SJSA1 (cell line): ENCODE results near the gene IER2. TPM values are rescaled to one million over a fixed set of nuclear protein-coding genes. Genes with fewer than 3 reads are reported as not detected.

ENCODE experiments used
- DNase-seq, 2 experiments: peaks; one replicate each; pipeline ENCODE4 v3.0.0-alpha.2; 2015 to 2020; ENCODE audit warnings: low spot score in 2 of 2, low read depth in 1 of 2
- H3K27ac ChIP-seq: fragments of 250-450 bp; sonication (Bioruptor Pico); 2 replicates; pipeline ENCODE4 v1.5.1; 2020; ENCODE audit warnings: mild to moderate bottlenecking, moderate library complexity
- H3K27me3 ChIP-seq: fragments of 250-450 bp; sonication (Bioruptor Pico); replicated peaks from 2 replicates; pipeline ENCODE4 v1.5.1; 2020; ENCODE audit warnings: mild to moderate bottlenecking, moderate library complexity
- H3K36me3 ChIP-seq: fragments of 250-450 bp; sonication (Bioruptor Pico); 2 replicates; pipeline ENCODE4 v1.5.1; 2020; ENCODE audit warnings: mild to moderate bottlenecking
- H3K4me1 ChIP-seq: fragments of 250-450 bp; sonication (Bioruptor Pico); replicated peaks from 2 replicates; pipeline ENCODE4 v1.6.1; 2021; ENCODE audit warnings: mild to moderate bottlenecking
- H3K4me3 ChIP-seq: fragments of 250-450 bp; sonication (Bioruptor Pico); 2 replicates; pipeline ENCODE4 v1.5.1; 2020; ENCODE audit warnings: mild to moderate bottlenecking
- H3K9me3 ChIP-seq: fragments of 250-450 bp; sonication (Bioruptor Pico); replicated peaks from 2 replicates; pipeline ENCODE4 v1.5.1; 2020; ENCODE audit warnings: mild to moderate bottlenecking
- total RNA-seq: library from RNA; depleted of rRNA; stranded (reverse); fragments of >200 nt; shearing (Covaris generic); gene quantifications from 2 replicates; pipeline ENCODE4 v1.2.3, GENCODE V29; 2014

Gene IER2
- total RNA-seq, 1 experiment from 2014 or later = 12.3 TPM

DNA sequence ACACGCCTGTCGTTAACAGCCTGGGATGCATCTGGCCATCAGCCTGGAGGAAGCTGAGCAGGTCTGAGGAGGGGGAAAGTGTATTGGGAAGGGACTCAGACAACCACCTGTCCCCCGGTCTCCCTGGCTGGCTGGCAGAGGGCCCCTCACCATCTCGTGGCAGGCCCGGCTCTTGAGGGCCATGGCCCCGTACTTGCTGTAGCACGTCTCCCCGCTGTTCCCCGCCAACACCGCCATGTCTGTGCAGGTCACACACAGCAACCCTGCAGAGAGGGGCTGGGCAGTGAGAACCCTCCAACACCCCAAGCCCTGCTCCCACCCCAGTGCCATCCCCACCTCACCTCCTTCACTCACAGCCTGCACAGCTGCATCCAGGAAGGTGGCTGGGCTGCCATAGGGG, 37.7 kb upstream of the IER2 start:
- Histone ChIP-seq H3K4me1 (peaks cover 16% of the 10 kb centered on the region), H3K4me3 (no peak overlapping the region), H3K27ac (no peak overlapping the region), H3K36me3 (peaks cover 60% of the 10 kb centered on the region), H3K27me3 (no peaks in the 10 kb centered on the region), H3K9me3 (no peaks in the 10 kb centered on the region)
- DNase-seq = no peak

GRCh38 chr19:13115936-13116281, 34.3 kb upstream of the IER2 start:
- Histone ChIP-seq H3K4me1 (peaks cover 40% of the 10 kb centered on the region), H3K27ac (peak overlapping the region; percentile 77), H3K4me3 (peak overlapping the region; percentile 87), H3K9me3 (no peaks in the 10 kb centered on the region), H3K36me3 (peaks cover 62% of the 10 kb centered on the region), H3K27me3 (no peaks in the 10 kb centered on the region)
- DNase-seq = no peak

GRCh38 chr19:13116282-13117175, 33.7 kb upstream of the IER2 start, which contains the start of gene TRMT1:
TSS of gene TRMT1 (minus strand) at chr19:13116740. CDS start at chr19:13116399, 341 bp downstream.
- H3K4me1 ChIP-seq = peaks cover 44% of the 10 kb centered on the region
- DNase-seq = peak; percentile 88 to 94
- H3K27ac ChIP-seq = peak within 1 kb of the TSS; percentile 77
- H3K36me3 ChIP-seq = peaks cover 65% of the 10 kb centered on the region
- no peaks in the 10 kb centered on the region for H3K9me3 ChIP-seq
- H3K4me3 ChIP-seq = peak within 1 kb of the TSS; percentile 87
- H3K27me3 ChIP-seq = no peaks in the 10 kb centered on the region

DNA sequence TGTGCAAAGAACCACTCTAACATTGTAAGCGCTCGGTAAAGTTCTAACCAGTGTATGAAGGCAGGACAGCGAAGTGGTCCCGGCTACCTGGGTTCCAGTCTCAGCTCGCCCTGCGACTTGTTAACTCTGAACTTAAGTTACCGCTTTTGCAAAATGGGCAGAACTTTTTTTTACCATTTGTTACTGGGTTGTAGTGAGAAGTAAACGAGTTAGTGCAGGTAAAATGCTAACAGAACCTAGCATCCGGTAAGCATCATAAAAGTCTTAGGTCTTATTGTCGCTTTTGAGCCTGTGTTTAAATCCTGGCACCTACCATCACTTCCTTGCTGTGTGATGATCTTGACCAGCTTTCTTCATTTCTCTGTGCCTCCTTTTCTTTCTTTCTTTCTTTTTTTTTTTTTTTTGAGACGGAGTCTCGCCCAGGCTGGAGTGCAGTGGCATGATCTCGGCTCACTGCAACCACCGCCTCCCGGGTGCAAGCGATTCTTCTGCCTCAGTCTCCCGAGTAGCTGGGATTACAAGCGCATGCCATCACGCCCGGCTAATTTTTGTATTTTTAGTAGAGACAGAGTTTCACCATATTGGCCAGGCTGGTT, 32.9 kb upstream of the IER2 start:
- Histone ChIP-seq H3K27me3 (no peaks in the 10 kb centered on the region), H3K27ac (peak overlapping the region; percentile 77; the same call in 1 of the 2 replicates), H3K9me3 (no peaks in the 10 kb centered on the region), H3K4me1 (peaks cover 47% of the 10 kb centered on the region), H3K4me3 (peak overlapping the region; percentile 87), H3K36me3 (peaks cover 65% of the 10 kb centered on the region)
- no peak for DNase-seq

DNA sequence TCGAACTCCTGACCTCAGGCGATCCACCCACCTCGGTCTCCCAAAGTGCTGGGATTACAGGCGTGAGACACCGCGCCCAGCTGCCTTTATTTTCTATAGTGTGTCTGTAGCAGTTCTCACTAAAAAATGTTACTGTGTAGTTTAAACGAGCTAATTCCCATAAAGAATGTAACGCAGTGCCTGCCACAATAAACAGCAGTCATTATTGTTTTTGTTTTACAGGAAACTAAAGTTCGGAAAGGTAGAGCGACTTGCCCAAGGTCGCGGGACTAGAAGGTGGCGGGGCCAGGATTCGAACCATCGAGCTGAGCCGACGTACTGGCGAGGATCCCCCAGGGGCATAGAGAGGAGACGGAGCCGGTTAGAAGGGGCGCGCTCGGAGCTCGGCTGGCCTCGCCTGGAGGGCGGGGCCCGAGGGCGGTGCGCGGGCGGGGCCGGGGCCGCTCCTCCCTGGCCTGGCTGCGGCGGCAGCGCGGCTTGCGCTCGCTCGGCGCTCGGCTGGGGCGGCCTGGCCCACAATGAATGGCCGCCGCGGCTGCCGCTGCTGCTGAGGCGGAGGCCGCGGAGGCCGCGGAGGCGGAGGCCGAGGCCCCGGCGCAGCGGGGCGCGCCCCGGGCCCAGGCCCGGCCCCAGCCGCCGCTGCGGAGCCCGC, 32.3 kb upstream of the IER2 start, which contains the start of gene NACC1:
Gene NACC1 (plus strand): TSS at position 493 of the 652 bp plus-strand sequence. CDS start 16,944 bp downstream, outside the sequence.
- peak; percentile 82 to 93 for DNase-seq
- Histone ChIP-seq H3K4me3 (peak within 1 kb of the TSS; percentile 87), H3K9me3 (no peaks in the 10 kb centered on the region), H3K27me3 (no peaks in the 10 kb centered on the region), H3K4me1 (peaks cover 47% of the 10 kb centered on the region), H3K36me3 (peaks cover 58% of the 10 kb centered on the region), H3K27ac (peak within 1 kb of the TSS; percentile 77)

DNA sequence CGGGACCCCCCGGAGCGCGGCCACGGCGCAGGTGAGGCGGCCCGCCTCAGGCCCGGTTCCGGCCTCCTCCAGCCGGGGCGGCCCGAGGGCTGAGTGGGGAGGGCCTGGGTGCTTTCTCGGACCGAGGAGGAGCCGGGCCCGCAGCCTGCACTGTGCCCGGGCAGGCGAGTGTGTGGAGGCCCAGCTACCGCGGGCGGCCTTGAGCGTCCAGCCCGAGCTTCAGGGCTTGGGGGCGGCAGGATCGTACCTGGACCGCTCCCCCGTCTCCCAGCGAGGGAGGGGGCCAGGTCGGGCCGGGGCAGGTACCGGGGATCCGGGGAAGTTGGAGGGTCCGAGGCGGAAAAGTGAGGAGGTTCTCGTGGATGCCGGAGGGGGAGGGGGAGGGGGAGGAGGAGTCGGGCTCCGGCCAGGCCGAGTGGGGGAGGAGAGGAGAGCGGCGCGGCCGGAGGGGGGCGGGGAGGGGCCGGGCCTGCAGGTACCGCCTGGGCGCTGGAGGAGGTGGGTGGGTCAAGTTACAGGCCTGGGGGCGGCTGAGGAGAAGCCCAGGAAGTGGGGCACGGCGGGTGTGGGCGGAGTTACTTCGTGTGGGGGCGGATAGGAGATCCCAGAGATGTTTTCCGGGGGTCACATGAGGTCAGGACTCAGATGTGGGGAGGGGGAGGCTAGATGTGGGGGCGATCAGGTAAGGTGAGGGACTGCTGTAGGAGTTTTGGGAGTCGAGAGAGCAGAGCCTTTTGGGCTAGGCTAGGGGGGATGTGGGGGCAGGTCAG, 31.6 kb upstream of the IER2 start:
- peak in 1 of 2 experiments; percentile 69 for DNase-seq

GRCh38 chr19:13119627-13120026, 30.6 kb upstream of the IER2 start:
- Histone ChIP-seq H3K4me3 (peak overlapping the region; percentile 87), H3K27me3 (no peaks in the 10 kb centered on the region), H3K4me1 (peaks cover 47% of the 10 kb centered on the region), H3K27ac (no peak overlapping the region), H3K36me3 (peaks cover 55% of the 10 kb centered on the region), H3K9me3 (no peaks in the 10 kb centered on the region)
- DNase-seq = no peak

More for the DNA sequence above, 31.6 kb upstream of the IER2 start:
- H3K27ac ChIP-seq = peak overlapping the region; percentile 70
- no peaks in the 10 kb centered on the region for H3K9me3 ChIP-seq
- H3K4me1 ChIP-seq = peaks cover 47% of the 10 kb centered on the region
- no peaks in the 10 kb centered on the region for H3K27me3 ChIP-seq
- H3K36me3 ChIP-seq = peaks cover 55% of the 10 kb centered on the region
- H3K4me3 ChIP-seq = peak overlapping the region; percentile 87

DNA sequence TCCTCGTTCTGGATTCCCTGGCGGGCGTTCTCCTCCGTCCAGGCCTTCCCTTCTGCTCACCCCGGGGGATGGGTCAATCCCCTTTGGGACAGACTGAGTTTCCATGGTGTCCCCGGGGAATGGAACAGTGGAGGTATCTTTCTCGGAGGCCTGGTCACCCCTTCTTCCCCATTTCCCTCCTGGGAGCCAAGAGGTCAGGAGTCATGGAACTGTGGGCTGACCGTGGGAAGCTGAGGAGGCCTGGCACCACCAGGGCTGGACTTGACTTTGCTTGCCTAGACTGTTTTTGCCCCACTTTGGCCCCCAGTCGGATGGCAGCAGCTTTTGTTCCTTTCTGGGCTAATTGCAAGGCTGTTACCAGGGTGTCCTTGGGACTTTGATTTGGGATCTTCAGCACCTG, 30.2 kb upstream of the IER2 start:
- H3K4me3 ChIP-seq = no peak overlapping the region
- no peaks in the 10 kb centered on the region for H3K27me3 ChIP-seq
- no peak overlapping the region for H3K27ac ChIP-seq
- peaks cover 55% of the 10 kb centered on the region for H3K36me3 ChIP-seq
- peaks cover 45% of the 10 kb centered on the region for H3K4me1 ChIP-seq
- H3K9me3 ChIP-seq = no peaks in the 10 kb centered on the region
- DNase-seq = no peak

DNA sequence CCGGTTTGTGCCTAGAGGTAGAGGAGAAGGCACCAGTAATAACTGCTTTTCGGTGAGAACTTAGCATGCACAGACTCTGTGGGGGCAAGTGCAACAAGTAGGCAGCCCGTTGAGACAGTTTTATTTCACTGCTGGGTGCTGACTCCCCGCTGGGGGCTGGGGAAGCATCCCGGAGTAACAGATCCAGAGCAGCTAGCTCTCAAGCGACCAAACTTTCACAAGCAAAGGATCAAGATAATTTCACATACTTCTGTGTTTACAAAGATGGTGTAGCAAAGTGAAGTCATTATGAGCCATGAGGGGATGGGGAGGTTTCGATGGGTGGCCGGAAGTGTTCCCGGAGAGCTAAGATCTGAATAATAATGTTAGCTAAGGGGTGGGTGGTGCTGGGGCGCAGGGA, 29.4 kb upstream of the IER2 start:
- no peak for DNase-seq

DNA sequence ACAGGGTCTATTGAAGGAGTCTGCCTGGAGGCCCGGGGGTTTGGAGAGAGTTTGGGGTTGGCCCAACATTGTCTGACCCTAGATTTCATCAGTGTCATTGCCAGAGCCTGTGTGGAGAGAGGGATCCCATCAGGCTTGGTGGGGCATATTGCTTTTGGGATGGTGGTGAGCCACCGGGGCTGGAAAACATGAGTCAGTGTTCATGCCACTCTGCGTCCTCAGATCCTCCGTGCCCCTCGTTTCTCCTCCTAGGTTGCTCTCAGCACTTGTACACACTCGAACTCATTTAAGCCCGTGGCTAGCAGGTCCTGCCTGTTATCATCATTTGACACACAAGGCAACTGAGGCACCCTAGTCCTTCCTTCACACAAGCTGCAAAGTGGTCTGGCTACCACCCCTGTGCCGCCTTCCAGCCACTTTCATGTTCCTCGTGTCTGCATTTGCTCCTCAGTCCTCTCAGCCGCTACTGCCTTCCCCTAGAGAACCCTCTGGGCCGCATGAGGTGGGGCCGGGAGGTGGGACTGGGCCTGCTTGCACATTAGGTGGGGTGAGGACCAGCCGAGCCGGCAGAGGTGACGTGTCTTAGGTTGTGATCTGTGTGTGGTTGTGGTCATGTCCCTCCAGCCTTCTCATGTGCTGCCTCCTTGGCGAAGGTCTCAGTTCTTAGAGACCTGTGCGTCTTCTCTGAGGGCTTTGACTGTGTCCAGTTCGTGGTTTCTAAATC, 28.5 kb upstream of the IER2 start:
- H3K4me3 ChIP-seq = no peak overlapping the region
- H3K27me3 ChIP-seq = no peaks in the 10 kb centered on the region
- no peak for DNase-seq
- no peak overlapping the region for H3K27ac ChIP-seq
- no peaks in the 10 kb centered on the region for H3K9me3 ChIP-seq
- H3K36me3 ChIP-seq = peaks cover 50% of the 10 kb centered on the region
- H3K4me1 ChIP-seq = peaks cover 32% of the 10 kb centered on the region

More for the DNA sequence above, 29.4 kb upstream of the IER2 start:
- Histone ChIP-seq H3K27me3 (no peaks in the 10 kb centered on the region), H3K9me3 (no peaks in the 10 kb centered on the region), H3K27ac (no peak overlapping the region), H3K4me3 (no peak overlapping the region), H3K4me1 (peaks cover 37% of the 10 kb centered on the region), H3K36me3 (peaks cover 49% of the 10 kb centered on the region)

DNA sequence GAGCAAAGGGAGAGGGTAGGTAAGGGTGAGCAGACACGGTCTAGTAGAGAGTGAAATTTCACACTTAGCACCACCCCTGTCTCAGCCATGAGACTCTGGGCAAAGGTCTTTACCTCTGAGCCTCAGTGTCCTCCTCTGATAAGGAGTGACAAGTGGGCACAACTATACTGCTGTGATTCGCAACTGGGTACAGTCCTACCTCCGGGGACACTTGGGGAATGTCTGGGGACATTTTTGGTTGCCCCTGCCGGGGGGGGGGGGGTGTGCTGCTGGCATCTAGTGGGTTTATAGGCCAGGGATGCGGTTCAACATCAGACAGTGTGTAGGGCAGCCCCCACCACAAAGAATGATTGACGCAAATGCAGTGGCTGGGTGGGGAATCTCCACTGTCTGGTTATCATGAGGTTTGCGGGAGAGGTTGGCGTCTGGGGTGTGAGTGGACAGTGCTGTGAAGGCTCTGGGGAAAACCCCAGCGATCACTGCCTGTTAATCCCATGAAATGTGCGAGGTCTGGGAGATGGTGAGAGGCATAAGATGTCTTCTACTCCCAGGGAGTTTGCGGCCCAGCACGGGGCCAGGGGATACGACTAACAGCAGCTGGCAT, 27.8 kb upstream of the IER2 start:
- H3K27ac ChIP-seq = no peak overlapping the region
- DNase-seq = no peak
- H3K36me3 ChIP-seq = peaks cover 53% of the 10 kb centered on the region

More for the DNA sequence above, 27.8 kb upstream of the IER2 start:
- Histone ChIP-seq H3K9me3 (no peaks in the 10 kb centered on the region), H3K4me3 (no peak overlapping the region), H3K4me1 (peaks cover 32% of the 10 kb centered on the region), H3K27me3 (no peaks in the 10 kb centered on the region)
